Keratinocyte (primary cell): ENCODE results near the gene PPIG.

Source experiments
- EZH2 ChIP-seq: IDR thresholded peaks from one replicate; pipeline ENCODE4 v1.6.1; 2012; ENCODE audit warnings: inconsistent platforms, mild to moderate bottlenecking, low read length, moderate library complexity
- TF ChIP-seq, protein P1 (sequence below), 3 experiments: IDR thresholded peaks in 1 of 3; conservative IDR thresholded peaks in 1 of 3; optimal IDR thresholded peaks in 1 of 3; 2 replicates in 2 of 3; 3 replicates in 1 of 3; pipeline versions ENCODE3 to v1.5.1; 2011; ENCODE audit warnings: low read length in 3 of 3, mild to moderate bottlenecking in 3 of 3, moderate library complexity in 2 of 3, control low read depth in 1 of 3, inconsistent platforms in 1 of 3; ENCODE audit not compliant: insufficient read depth in 2 of 3; ENCODE audit errors: extremely low read depth in 1 of 3

DNA sequence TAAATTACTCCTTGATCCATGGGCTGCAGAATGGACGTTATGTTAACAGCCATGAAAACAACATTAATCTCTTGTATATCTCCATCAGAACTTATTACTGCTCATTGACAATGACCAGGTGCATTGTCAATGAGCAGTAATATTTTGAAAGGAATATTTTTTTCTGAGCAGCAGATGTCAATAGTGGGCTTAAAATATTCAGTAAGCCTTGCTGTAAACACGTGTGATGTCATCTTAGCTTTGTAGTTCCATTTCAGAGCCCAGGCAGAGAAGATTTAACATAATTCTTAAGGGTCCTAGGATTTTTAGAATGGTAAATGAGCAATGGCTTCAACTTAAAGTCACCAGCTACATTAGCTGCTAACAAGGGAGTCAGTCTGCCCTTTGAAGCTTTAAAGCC is 83.4 kb downstream of the PPIG start:
- TF ChIP-seq, protein P1, sequence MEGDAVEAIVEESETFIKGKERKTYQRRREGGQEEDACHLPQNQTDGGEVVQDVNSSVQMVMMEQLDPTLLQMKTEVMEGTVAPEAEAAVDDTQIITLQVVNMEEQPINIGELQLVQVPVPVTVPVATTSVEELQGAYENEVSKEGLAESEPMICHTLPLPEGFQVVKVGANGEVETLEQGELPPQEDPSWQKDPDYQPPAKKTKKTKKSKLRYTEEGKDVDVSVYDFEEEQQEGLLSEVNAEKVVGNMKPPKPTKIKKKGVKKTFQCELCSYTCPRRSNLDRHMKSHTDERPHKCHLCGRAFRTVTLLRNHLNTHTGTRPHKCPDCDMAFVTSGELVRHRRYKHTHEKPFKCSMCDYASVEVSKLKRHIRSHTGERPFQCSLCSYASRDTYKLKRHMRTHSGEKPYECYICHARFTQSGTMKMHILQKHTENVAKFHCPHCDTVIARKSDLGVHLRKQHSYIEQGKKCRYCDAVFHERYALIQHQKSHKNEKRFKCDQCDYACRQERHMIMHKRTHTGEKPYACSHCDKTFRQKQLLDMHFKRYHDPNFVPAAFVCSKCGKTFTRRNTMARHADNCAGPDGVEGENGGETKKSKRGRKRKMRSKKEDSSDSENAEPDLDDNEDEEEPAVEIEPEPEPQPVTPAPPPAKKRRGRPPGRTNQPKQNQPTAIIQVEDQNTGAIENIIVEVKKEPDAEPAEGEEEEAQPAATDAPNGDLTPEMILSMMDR (optimal IDR thresholded peaks at IDR 0.05 in 1 of 3, IDR thresholded peaks at IDR 0.05 in 1 of 3, conservative IDR thresholded peaks at IDR 0.05 in 1 of 3; ENCODE audit: extremely low read depth in 1 of 3, insufficient read depth in 2 of 3, low read length in 3 of 3), result no peak
- no peak for TF ChIP-seq EZH2
